Kasumi-1 (cell line): ENCODE results near the gene FOXL2.
A peak's percentile ranks its signal among the peaks of the same experiment; 100 is the strongest.
"Not testable (repeated sequence)": the region's sequence is repeated elsewhere in the genome, so short reads cannot be mapped to it uniquely, and the experiment has no call there.

Source experiments
- DNase-seq, 2 experiments: peaks; one replicate each; lab custom pipeline; 2025; lab: John Stamatoyannopoulos, UW

FOXL2 gene

GRCh38 chr3:138933068-138933668, 13.8 kb downstream of the FOXL2 start:
- no peak for DNase-seq

DNA sequence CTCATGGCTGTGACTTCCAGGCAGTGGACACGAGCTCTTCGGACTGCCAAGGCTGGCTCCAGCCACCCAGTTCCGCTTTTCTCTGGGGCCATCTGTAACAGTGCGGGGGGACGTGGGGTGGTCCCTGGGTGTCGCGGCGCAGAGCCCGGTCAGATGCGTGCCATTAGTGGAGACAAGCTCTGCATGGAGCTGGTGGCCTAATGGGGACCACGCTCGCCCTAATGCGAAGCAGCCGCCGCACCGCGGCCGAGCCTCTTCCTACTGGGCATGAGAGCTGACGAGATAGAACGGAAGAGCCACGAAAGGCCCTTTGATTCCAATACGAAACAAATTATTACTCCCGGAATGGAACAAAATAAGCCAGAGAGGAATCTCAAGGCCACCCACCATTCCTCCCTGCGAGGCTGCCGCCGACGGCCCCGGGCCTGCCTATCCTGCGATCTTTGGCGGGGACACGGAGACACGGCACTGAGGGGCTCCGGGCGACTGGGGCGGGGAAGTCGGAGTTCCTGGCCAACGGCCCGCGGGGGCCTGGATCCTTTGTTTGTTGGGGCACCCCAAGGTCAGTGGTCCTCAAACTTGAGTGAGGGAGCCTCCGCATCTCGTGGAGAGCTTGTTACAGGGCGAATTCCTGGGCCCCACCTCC, 18.1 kb downstream of the FOXL2 start:
- DNase-seq = no peak

GRCh38 chr3:138923531-138923994, 23.4 kb downstream of the FOXL2 start:
- peak; percentile 91 to 93 for DNase-seq

- DNase-seq = not testable (repeated sequence)
Observed at GRCh38 chr3:138922400-138922799, 24.5 kb downstream of the FOXL2 start.

GRCh38 chr3:138921316-138922292, 25.3 kb downstream of the FOXL2 start:
- DNase-seq = no peak

GRCh38 chr3:138919325-138919724, 27.6 kb downstream of the FOXL2 start:
- no peak for DNase-seq

GRCh38 chr3:138916824-138917223, 30.1 kb downstream of the FOXL2 start:
- no peak for DNase-seq

- peak; percentile 87 to 89 for DNase-seq
Observed at GRCh38 chr3:138915503-138916498, 31.1 kb downstream of the FOXL2 start.

DNA sequence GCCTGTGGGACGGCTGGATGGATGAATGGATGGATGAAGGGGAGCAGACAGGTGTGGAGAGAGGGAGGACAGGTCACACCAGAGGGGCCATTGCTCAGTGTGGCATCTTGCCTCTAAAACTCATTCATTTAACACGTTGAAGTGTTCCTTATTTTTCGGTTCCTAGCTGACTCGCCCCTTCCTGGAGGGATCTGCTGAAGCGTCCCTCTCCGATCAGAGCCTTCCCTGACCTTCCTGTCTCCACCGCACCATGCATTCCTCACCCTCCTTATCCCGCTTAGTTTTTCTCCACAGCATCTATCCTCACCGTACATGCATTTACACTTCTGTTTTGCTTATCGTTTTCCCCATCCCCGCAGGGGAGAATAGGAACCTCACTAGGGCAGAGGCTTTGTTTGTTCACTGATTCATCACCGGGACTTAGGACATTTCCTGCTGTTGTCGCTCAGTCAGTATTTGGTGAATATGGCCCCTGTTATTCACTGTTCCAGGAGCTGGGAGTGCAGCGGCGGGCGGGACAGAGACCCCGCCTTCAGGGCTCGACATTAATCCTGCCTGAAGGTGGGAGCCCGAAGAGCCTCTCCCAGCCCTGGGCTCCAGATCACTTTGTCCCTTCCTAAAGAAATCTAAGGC, 32.0 kb downstream of the FOXL2 start:
- peak; percentile 76 to 81 for DNase-seq

DNA sequence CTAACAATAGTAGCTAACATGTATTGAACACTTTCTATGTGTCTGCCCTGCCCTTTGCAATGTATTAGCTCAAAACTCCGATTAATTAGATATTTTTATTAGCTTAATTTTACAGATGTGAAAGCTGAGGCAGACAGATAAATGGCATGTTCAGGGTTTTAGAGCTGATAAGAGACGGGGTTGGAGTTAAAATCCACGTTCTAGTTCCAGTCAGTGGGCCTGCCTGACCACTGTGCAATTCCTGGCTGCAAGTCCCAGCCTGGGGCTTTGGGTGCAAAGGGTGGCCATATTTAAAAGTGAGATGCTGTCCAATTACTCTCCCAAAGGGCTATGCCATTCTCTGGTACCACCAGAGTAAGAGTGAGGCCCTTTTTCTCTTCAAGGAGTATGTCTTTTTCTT, 33.2 kb downstream of the FOXL2 start:
- DNase-seq = no peak

DNA sequence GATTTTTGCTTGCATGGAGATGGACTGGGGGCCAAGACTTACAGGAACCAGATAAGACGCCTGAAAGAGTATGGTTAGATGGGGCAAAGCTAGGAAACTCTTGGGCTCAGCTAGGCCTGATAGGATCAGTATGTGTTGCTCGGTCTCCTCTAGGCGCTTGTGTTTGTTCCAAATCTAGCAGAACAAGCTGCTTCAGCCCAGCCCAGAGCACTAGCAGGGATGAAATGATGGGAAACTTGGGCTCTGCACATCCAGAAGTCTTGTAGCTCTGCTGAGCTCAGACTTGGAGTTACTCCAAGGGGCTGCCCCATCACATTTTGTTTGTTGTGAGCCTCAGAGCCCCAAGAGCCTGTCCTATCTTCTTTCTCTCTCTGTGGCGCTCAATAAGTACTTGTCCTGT, 34.7 kb downstream of the FOXL2 start:
- no peak for DNase-seq

GRCh38 chr3:138911621-138912020, 35.3 kb downstream of the FOXL2 start:
- no peak for DNase-seq

- no peak for DNase-seq
Observed at GRCh38 chr3:138909904-138910303, 37.0 kb downstream of the FOXL2 start.

GRCh38 chr3:138908846-138909245, 38.1 kb downstream of the FOXL2 start:
- DNase-seq = no peak

DNA sequence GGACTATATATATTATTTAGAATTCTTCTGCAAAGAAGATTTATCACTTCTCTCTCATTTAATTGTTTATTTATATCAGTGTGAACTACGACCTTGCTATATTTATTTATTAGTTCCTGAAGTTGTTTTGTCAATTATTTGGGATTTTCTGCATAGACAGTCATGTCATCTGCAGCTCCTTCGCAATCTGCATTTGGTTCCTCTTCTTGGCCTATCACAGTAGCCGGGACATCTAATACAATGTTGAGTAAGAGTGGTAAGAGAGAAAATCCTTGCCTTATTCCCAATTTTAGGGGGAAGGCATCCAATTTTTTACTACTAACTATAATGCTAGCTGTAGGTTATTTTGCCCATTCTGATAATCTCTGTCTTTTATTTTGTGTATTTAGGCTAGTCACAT, 39.4 kb downstream of the FOXL2 start:
- DNase-seq = no peak

DNA sequence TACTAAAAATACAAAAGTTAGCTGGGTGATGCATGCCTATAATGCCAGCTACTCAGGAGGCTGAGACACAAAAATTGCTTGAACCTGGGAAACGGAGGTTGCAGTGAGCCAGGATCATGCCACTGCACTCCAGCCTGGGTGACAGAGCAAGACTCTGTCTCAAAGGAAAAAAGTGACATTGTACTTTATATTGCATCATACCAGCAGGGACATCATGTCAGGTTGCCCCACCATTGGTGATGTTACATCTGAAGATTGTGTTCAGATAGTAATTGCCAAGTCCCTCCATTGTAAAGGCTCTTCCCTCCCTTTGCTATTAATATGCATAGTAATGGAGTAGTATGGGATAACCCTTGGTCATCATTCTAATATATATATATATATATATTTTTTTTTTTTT, 44.8 kb downstream of the FOXL2 start:
- DNase-seq = no peak

DNA sequence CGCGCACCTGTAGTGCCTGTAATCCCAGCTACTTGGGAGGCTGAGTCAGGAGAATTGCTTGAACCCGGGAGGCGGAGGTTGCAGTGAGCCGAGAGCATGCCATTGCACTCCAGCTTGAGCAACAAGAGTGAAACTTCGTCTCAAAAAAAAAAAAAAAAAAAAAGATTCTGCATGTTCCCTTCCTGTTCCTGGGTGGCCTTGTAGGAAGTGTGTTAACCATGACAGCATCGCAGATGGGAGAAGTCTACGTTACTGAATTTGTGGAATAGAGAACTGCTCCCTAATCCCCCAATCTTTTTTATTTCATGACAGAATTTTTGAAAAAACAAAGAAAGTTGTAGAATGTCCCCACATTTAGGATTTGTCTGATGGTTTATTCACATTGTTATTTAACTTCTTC, 45.4 kb downstream of the FOXL2 start:
- DNase-seq = peak; percentile 41 to 52

DNA sequence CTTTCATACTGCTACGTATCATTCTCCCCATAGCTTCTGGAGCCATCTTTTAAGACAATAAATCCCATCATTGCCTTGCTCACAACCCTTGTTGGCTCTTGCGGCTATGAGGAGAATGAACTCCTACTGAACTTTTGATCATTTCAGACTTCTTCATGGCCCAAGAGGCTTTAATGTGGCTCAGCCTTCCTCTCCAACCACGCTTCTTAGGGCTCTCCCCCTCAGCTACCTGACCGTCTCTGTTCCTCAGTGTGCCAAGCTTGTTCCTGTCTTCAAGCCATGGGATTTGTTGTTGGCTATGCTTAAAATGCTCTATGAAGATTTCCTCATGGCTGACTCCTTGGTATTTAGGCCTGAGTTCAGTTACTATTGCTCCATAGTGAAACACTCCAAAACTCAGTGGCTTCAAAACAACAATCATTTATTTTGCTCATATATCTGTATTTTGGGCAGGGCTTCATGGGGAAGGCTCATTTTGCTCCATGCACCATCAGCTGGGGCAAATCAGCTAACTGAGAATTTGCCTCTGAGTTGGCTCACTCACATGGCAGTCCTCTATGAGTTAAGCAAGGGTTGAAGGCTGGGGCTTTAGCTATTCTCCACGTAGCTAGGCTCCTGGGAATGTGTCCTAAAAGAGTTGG, 47.5 kb downstream of the FOXL2 start:
- DNase-seq = no peak

- no peak for DNase-seq
Observed at GRCh38 chr3:138898708-138899107, 48.2 kb downstream of the FOXL2 start.

GRCh38 chr3:138898301-138898700, 48.6 kb downstream of the FOXL2 start:
- DNase-seq = no peak
